HG03469 (cell line): ENCODE measurements around the gene SEMA4C.
"Not testable (repeated sequence)": the region's sequence is repeated elsewhere in the genome, so short reads cannot be mapped to it uniquely, and the experiment has no call there.

ENCODE experiments used
- ATAC-seq: cut with Tn5 transposase; IDR thresholded peaks from one replicate; pipeline ENCODE4 v1.9.1; 2021; ENCODE audit warnings: mild to moderate bottlenecking, moderate library complexity, moderate number of reproducible peaks; ENCODE audit not compliant: unreplicated experiment

The SEMA4C gene

GRCh38 chr2:96898135-96898505 is 28.2 kb upstream of the SEMA4C start:
- no peak for ATAC-seq

- no peak for ATAC-seq
These were observed 27.7 kb upstream of the SEMA4C start for GRCh38 chr2:96897491-96898134.

- ATAC-seq = no peak
These were observed 26.1 kb upstream of the SEMA4C start for GRCh38 chr2:96895746-96896651.

GRCh38 chr2:96895032-96895745 is 25.3 kb upstream of the SEMA4C start:
- no peak for ATAC-seq

- no peak for ATAC-seq
These were observed 24.3 kb upstream of the SEMA4C start for GRCh38 chr2:96894151-96894531.

GRCh38 chr2:96893289-96894150 is 23.6 kb upstream of the SEMA4C start:
- ATAC-seq = no peak

GRCh38 chr2:96891591-96892333 is 21.9 kb upstream of the SEMA4C start:
- no peak for ATAC-seq

GRCh38 chr2:96890726-96891385 is 21.0 kb upstream of the SEMA4C start:
- no peak for ATAC-seq

GRCh38 chr2:96890252-96890651 is 20.4 kb upstream of the SEMA4C start:
- no peak for ATAC-seq

GRCh38 chr2:96889502-96889901 is 19.6 kb upstream of the SEMA4C start:
- not testable (repeated sequence) for ATAC-seq

GRCh38 chr2:96888072-96889011 is 18.5 kb upstream of the SEMA4C start:
- no peak for ATAC-seq

- no peak for ATAC-seq
These were observed 17.7 kb upstream of the SEMA4C start for GRCh38 chr2:96887493-96888012.

- no peak for ATAC-seq
These were observed 15.8 kb upstream of the SEMA4C start for GRCh38 chr2:96885432-96886347.

GRCh38 chr2:96884299-96885094 is 14.6 kb upstream of the SEMA4C start:
- no peak for ATAC-seq

- no peak for ATAC-seq
These were observed 13.4 kb upstream of the SEMA4C start for GRCh38 chr2:96883306-96883705.

GRCh38 chr2:96882906-96883305 is 13.0 kb upstream of the SEMA4C start:
- ATAC-seq = no peak
